Liver (tissue), 9 donors: ENCODE measurements around the gene PRR20D. TPM values are rescaled to one million over a fixed set of nuclear protein-coding genes. Genes with fewer than 3 reads are reported as not detected.
"Not testable (repeated sequence)": the region's sequence is repeated elsewhere in the genome, so short reads cannot be mapped to it uniquely, and the experiment has no call there.

Experiments used
- DNase-seq: peaks from one replicate; pipeline ENCODE4 v3.0.0-alpha.2; 2017; ENCODE audit warnings: low spot score
- H3K27ac ChIP-seq, 2 donors: one replicate each; pipeline ENCODE4 v1.7.0; 2013; ENCODE audit warnings: inconsistent platforms in 2 of 2, low read length in 2 of 2, control low read depth in 1 of 2, low read depth in 1 of 2, mild to moderate bottlenecking in 1 of 2
- H3K27me3 ChIP-seq, 4 donors: one replicate each; pipeline versions ENCODE4 v1.6.1 to v1.7.0; 2013; ENCODE audit warnings: low read length in 3 of 4, inconsistent platforms in 1 of 4, mild to moderate bottlenecking in 1 of 4, moderate library complexity in 1 of 4; ENCODE audit not compliant: control insufficient read depth in 4 of 4, insufficient read depth in 4 of 4
- H3K36me3 ChIP-seq, 4 donors: one replicate each; pipeline versions ENCODE4 v1.6.1 to v1.7.0; 2013; ENCODE audit warnings: low read length in 3 of 4, mild to moderate bottlenecking in 3 of 4, low read depth in 1 of 4, moderate library complexity in 1 of 4; ENCODE audit not compliant: control insufficient read depth in 4 of 4, insufficient read depth in 3 of 4
- H3K4me1 ChIP-seq, 4 donors: one replicate each; pipeline versions ENCODE4 v1.6.1 to v1.7.0; 2013; ENCODE audit warnings: low read length in 3 of 4, mild to moderate bottlenecking in 3 of 4, moderate library complexity in 1 of 4; ENCODE audit not compliant: control insufficient read depth in 4 of 4, insufficient read depth in 4 of 4
- H3K4me3 ChIP-seq, 3 donors: one replicate each; pipeline versions ENCODE4 v1.6.1 to v1.7.0; 2013; ENCODE audit warnings: low read length in 3 of 3, control low read depth in 1 of 3, low read depth in 1 of 3, mild to moderate bottlenecking in 1 of 3
- H3K9ac ChIP-seq, 2 donors: one replicate each; pipeline ENCODE4 v1.7.0; 2013; ENCODE audit warnings: low read length in 2 of 2, mild to moderate bottlenecking in 2 of 2, moderate library complexity in 2 of 2, control low read depth in 1 of 2, low read depth in 1 of 2
- H3K9me3 ChIP-seq, 4 donors: one replicate each; pipeline versions ENCODE4 v1.6.1 to v1.7.0; 2013; ENCODE audit warnings: low read length in 3 of 4; ENCODE audit not compliant: control insufficient read depth in 4 of 4
- EGR1 ChIP-seq, 2 donors: IDR thresholded peaks; 2 replicates each; pipeline ENCODE4 v1.6.1; 2016 to 2018; ENCODE audit warnings: antibody characterized with exemption in 2 of 2, low read depth in 2 of 2
- FOXA1 ChIP-seq: IDR thresholded peaks from 2 replicates; pipeline ENCODE4 v1.6.1; 2016; ENCODE audit warnings: antibody characterized with exemption
- FOXA2 ChIP-seq: IDR thresholded peaks from 2 replicates; pipeline ENCODE4 v1.6.1; 2016; ENCODE audit warnings: antibody characterized with exemption
- GABPA ChIP-seq, 2 donors: IDR thresholded peaks in 1 of 2; conservative IDR thresholded peaks in 1 of 2; 2 replicates each; pipeline ENCODE4 v1.6.1; 2016; ENCODE audit warnings: antibody characterized with exemption in 2 of 2, mild to moderate bottlenecking in 1 of 2, moderate library complexity in 1 of 2
- HNF4A ChIP-seq, 2 donors: conservative IDR thresholded peaks; 2 replicates each; pipeline ENCODE4 v1.6.1; 2016; ENCODE audit warnings: antibody characterized with exemption in 2 of 2, mild to moderate bottlenecking in 2 of 2
- HNF4G ChIP-seq: IDR thresholded peaks from 2 replicates; pipeline ENCODE4 v1.6.1; 2016; ENCODE audit warnings: antibody characterized with exemption
- JUND ChIP-seq, 2 donors: IDR thresholded peaks; 2 replicates each; pipeline ENCODE4 v1.6.1; 2016; ENCODE audit warnings: antibody characterized with exemption in 2 of 2
- RAD21 ChIP-seq, 2 donors: IDR thresholded peaks; 2 replicates each; pipeline ENCODE4 v1.6.1; 2016; ENCODE audit warnings: antibody characterized with exemption in 2 of 2, mild to moderate bottlenecking in 2 of 2
- RXRA ChIP-seq, 2 donors: IDR thresholded peaks; 2 replicates each; pipeline ENCODE4 v1.6.1; 2017 to 2018; ENCODE audit warnings: antibody characterized with exemption in 2 of 2, mild to moderate bottlenecking in 1 of 2
- SP1 ChIP-seq: IDR thresholded peaks from 2 replicates; pipeline ENCODE4 v1.6.1; 2018; ENCODE audit warnings: antibody characterized with exemption, mild to moderate bottlenecking
- TAF1 ChIP-seq: conservative IDR thresholded peaks from 2 replicates; pipeline ENCODE4 v1.6.1; 2016; ENCODE audit warnings: antibody characterized with exemption, mild to moderate bottlenecking
- YY1 ChIP-seq: IDR thresholded peaks from 2 replicates; pipeline ENCODE4 v1.6.1; 2016; ENCODE audit warnings: antibody characterized with exemption, mild to moderate bottlenecking
- WGBS: extraction: QIAGEN DNeasy Blood & Tissue Kit; methylation state at CpG from one replicate; pipeline ENCODE4 v1.1.7; 2013; 5-methylcytosine and 5-hydroxymethylcytosine counted together
- polyA plus RNA-seq, 2 donors: library from polyadenylated mRNA; stranded (reverse) in 1 of 2; unstranded in 1 of 2; fragments of 200-250 nt in 1 of 2; fragments of >200 nt in 1 of 2; fragmentation: Nextera tagmentation in 1 of 2; extraction: Ambion mirVana in 1 of 2; gene quantifications; one replicate each; pipeline versions ENCODE4 v1.2.1 to v1.2.3, GENCODE V29; 2013 to 2015
- total RNA-seq, 2 donors: library from RNA; depleted of rRNA; stranded (reverse); fragments of >200 nt; gene quantifications; one replicate each; pipeline ENCODE4 v1.2.3, GENCODE V29; 2014
- TF ChIP-seq, protein P1 (sequence below): fragments of 150-350 bp; IDR thresholded peaks from 2 replicates; pipeline ENCODE4 v1.5.1; 2017; ENCODE audit warnings: improper control_type of control experiment, low read depth, low read length; ENCODE audit not compliant: missing input control
- TF ChIP-seq, protein P2 (sequence below): IDR thresholded peaks from 2 replicates; pipeline ENCODE4 v1.6.1; 2016; ENCODE audit warnings: antibody characterized with exemption
- TF ChIP-seq, protein P3 (sequence below): IDR thresholded peaks from 2 replicates; pipeline ENCODE4 v1.6.1; 2016; ENCODE audit warnings: antibody characterized with exemption
- TF ChIP-seq, protein P4 (sequence below): IDR thresholded peaks from 2 replicates; pipeline ENCODE4 v1.6.1; 2016; ENCODE audit warnings: antibody characterized with exemption, mild to moderate bottlenecking
- donor health status: healthy.
- donor health status: healthy.
- donor health status: healthy.
- donor health status: healthy.
- donor health status: healthy.

PRR20D gene
- total and polyA plus RNA-seq, 4 donors, result not detected

DNA sequence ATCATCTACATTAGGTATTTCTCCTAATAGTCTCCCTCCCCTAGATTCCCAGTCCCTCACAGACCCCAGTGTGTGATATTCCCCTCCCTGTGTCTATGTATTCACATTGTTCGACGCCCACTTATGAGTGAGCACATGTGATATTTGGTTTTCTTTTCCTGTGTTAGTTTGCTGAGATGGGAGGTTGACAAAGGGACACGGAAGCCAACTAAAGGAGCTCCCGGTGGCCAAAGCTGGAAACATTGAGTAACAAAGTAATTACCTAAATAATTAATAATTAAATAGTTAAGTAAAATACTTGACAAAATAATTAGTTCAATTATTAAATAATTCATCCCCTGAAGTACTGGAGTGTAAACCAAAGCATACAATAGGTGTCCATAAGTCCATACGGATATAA lies 21.4 kb upstream of the PRR20D start:
- 86% methylated on average over 5 of the region's 5 CpGs for WGBS

DNA sequence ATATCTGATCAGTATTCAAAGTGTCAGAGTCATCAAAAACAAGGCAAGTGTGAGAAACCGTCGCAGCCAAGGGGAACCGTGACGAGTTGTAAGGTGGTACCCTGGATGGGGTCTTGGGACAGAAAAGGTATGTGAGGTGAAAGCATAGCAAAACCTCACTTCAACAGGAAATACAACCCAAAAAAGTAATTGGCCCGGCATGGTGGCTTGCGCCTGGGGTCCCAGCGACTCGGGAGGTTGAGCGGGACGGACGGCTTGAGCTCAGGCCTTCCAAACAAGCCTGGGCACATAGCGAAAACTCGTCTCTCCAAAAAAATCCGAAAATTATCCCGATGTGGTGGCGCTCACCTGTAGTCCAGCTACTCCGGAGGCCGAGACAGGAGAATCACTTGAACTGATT lies 20.7 kb upstream of the PRR20D start:
- not testable (repeated sequence) for H3K36me3 ChIP-seq, H3K27ac ChIP-seq, H3K4me3 ChIP-seq, H3K9me3 ChIP-seq, H3K9ac ChIP-seq, H3K27me3 ChIP-seq, DNase-seq
- H3K4me1 ChIP-seq, result peaks cover 0 to 13% (median 3%) of the 10 kb centered on the region in 4 donors
- 100% methylated on average over 7 of the region's 18 CpGs for WGBS

More for the DNA sequence above, 21.4 kb upstream of the PRR20D start:
- Histone ChIP-seq H3K4me1 (peaks cover 0 to 14% (median 3%) of the 10 kb centered on the region in 4 donors), H3K36me3 (no peaks in the 10 kb centered on the region), H3K9ac (no peak overlapping the region), H3K4me3 (no peak overlapping the region), H3K27me3 (no peaks in the 10 kb centered on the region), H3K27ac (no peak overlapping the region), H3K9me3 (no peaks in the 10 kb centered on the region)
- no peak for TF ChIP-seq RAD21 (IDR thresholded peaks at IDR 0.05)
- TF ChIP-seq, protein P1, sequence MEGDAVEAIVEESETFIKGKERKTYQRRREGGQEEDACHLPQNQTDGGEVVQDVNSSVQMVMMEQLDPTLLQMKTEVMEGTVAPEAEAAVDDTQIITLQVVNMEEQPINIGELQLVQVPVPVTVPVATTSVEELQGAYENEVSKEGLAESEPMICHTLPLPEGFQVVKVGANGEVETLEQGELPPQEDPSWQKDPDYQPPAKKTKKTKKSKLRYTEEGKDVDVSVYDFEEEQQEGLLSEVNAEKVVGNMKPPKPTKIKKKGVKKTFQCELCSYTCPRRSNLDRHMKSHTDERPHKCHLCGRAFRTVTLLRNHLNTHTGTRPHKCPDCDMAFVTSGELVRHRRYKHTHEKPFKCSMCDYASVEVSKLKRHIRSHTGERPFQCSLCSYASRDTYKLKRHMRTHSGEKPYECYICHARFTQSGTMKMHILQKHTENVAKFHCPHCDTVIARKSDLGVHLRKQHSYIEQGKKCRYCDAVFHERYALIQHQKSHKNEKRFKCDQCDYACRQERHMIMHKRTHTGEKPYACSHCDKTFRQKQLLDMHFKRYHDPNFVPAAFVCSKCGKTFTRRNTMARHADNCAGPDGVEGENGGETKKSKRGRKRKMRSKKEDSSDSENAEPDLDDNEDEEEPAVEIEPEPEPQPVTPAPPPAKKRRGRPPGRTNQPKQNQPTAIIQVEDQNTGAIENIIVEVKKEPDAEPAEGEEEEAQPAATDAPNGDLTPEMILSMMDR, result no peak
- TF ChIP-seq RXRA (IDR thresholded peaks at IDR 0.05), result no peak
- TF ChIP-seq TAF1, result no peak
- TF ChIP-seq, protein P2, sequence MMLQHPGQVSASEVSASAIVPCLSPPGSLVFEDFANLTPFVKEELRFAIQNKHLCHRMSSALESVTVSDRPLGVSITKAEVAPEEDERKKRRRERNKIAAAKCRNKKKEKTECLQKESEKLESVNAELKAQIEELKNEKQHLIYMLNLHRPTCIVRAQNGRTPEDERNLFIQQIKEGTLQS, result no peak
- TF ChIP-seq, protein P3, sequence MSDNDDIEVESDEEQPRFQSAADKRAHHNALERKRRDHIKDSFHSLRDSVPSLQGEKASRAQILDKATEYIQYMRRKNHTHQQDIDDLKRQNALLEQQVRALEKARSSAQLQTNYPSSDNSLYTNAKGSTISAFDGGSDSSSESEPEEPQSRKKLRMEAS, result no peak
- TF ChIP-seq FOXA2, result no peak
- no peak for TF ChIP-seq YY1
- TF ChIP-seq, protein P4, sequence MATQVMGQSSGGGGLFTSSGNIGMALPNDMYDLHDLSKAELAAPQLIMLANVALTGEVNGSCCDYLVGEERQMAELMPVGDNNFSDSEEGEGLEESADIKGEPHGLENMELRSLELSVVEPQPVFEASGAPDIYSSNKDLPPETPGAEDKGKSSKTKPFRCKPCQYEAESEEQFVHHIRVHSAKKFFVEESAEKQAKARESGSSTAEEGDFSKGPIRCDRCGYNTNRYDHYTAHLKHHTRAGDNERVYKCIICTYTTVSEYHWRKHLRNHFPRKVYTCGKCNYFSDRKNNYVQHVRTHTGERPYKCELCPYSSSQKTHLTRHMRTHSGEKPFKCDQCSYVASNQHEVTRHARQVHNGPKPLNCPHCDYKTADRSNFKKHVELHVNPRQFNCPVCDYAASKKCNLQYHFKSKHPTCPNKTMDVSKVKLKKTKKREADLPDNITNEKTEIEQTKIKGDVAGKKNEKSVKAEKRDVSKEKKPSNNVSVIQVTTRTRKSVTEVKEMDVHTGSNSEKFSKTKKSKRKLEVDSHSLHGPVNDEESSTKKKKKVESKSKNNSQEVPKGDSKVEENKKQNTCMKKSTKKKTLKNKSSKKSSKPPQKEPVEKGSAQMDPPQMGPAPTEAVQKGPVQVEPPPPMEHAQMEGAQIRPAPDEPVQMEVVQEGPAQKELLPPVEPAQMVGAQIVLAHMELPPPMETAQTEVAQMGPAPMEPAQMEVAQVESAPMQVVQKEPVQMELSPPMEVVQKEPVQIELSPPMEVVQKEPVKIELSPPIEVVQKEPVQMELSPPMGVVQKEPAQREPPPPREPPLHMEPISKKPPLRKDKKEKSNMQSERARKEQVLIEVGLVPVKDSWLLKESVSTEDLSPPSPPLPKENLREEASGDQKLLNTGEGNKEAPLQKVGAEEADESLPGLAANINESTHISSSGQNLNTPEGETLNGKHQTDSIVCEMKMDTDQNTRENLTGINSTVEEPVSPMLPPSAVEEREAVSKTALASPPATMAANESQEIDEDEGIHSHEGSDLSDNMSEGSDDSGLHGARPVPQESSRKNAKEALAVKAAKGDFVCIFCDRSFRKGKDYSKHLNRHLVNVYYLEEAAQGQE, result no peak
- no peak for TF ChIP-seq HNF4A (conservative IDR thresholded peaks at IDR 0.05)
- TF ChIP-seq JUND (IDR thresholded peaks at IDR 0.05), result no peak
- TF ChIP-seq GABPA (IDR thresholded peaks at IDR 0.05 in 1 of 2, conservative IDR thresholded peaks at IDR 0.05 in 1 of 2), result no peak
- no peak for TF ChIP-seq SP1
- TF ChIP-seq FOXA1, result no peak
- TF ChIP-seq HNF4G, result no peak
- no peak for TF ChIP-seq EGR1 (IDR thresholded peaks at IDR 0.05; ENCODE audit: low read depth in 2 of 2)
- no peak for DNase-seq

DNA sequence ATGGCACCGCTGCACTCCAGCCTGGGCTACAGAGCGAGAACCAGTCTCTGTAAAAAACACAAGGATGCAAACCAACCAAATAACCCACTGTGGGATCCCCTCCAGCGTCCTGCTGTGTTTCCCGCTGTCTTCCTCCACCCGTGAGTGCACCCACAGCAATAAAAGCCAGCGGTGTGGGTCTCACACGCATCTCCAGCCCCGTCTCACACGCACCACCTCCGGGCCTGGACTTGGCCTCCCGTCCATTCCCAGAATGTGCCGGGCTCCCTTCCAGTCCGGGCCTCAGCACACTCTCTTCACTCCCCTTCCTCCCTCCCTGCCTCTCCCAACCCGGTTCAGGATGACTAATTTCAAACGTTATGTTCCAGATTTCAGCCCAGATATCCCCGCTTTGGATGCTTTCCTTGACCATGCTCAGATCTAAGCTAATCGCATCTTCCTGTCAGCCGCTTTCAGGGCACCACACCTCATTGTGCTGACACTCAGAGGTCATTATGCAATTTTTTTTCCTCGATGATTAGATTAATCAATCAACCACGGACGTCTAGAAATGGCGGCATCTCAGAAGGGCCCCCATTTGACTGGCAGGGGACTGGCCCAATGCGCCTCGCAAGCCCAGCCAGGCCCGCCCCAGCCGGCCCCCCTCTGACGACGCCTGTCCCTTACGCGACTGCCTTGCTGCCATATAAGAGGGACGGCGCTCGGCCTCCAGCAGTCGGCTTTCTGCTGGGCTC lies 20.0 kb upstream of the PRR20D start, which contains the start of gene PRR20A:
TSS of gene PRR20A (plus strand) at position 684 of the 734 bp plus-strand sequence. CDS start 387 bp downstream, outside the sequence.
- not testable (repeated sequence) for H3K4me1 ChIP-seq, DNase-seq, H3K27me3 ChIP-seq, H3K4me3 ChIP-seq, H3K9me3 ChIP-seq, H3K27ac ChIP-seq, H3K36me3 ChIP-seq, H3K9ac ChIP-seq
- WGBS, result 97% methylated on average over 10 of the region's 34 CpGs

DNA sequence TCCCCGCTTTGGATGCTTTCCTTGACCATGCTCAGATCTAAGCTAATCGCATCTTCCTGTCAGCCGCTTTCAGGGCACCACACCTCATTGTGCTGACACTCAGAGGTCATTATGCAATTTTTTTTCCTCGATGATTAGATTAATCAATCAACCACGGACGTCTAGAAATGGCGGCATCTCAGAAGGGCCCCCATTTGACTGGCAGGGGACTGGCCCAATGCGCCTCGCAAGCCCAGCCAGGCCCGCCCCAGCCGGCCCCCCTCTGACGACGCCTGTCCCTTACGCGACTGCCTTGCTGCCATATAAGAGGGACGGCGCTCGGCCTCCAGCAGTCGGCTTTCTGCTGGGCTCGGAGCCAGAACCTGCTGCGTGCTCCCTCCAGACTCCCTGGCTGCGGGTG lies 13.2 kb upstream of the PRR20D start, which contains the start of gene PRR20B:
TSS of gene PRR20B (plus strand) at position 301 of the 400 bp plus-strand sequence. CDS start 387 bp downstream, outside the sequence.
- H3K36me3 ChIP-seq, H3K4me1 ChIP-seq, DNase-seq, H3K4me3 ChIP-seq, H3K27ac ChIP-seq, H3K27me3 ChIP-seq, H3K9ac ChIP-seq, H3K9me3 ChIP-seq: not testable (repeated sequence)
- WGBS, result no CpG with 5 or more reads among the region's 22 CpGs
